ENCODE results near the gene SNRNP200. TPM values are rescaled to one million over a fixed set of nuclear protein-coding genes. Genes with fewer than 3 reads are reported as not detected.

The SNRNP200 gene
- total and polyA plus RNA-seq, 2 donors from 2014 or later, result 46.7 to 118 TPM

- Histone ChIP-seq H3K9me3 (ENCODE audit: control insufficient read depth in 2 of 3, insufficient read depth in 1 of 3, low read length in 3 of 3) (no peaks in the 10 kb centered on the region), H3K36me3 (ENCODE audit: control insufficient read depth in 2 of 3, insufficient read depth in 3 of 3, low read length in 3 of 3) (no peaks in the 10 kb centered on the region), H3K27me3 (ENCODE audit: control insufficient read depth, insufficient read depth, low read length) (no peaks in the 10 kb centered on the region), H3K27ac (ENCODE audit: low read depth in 2 of 2, low read length in 2 of 2) (no peak overlapping the region), H3K4me3 (ENCODE audit: low read length in 3 of 3) (no peak overlapping the region), H3K4me1 (ENCODE audit: control insufficient read depth in 2 of 3, insufficient read depth in 2 of 3, low read depth in 1 of 3, low read length in 3 of 3) (peaks cover 0 to 9% (median 4%) of the 10 kb centered on the region in 3 donors), H3K9ac (ENCODE audit: low read length in 3 of 3) (no peak overlapping the region)
- FAIRE-seq (no peak), DNase-seq (no peak)
- TF ChIP-seq, protein P1, sequence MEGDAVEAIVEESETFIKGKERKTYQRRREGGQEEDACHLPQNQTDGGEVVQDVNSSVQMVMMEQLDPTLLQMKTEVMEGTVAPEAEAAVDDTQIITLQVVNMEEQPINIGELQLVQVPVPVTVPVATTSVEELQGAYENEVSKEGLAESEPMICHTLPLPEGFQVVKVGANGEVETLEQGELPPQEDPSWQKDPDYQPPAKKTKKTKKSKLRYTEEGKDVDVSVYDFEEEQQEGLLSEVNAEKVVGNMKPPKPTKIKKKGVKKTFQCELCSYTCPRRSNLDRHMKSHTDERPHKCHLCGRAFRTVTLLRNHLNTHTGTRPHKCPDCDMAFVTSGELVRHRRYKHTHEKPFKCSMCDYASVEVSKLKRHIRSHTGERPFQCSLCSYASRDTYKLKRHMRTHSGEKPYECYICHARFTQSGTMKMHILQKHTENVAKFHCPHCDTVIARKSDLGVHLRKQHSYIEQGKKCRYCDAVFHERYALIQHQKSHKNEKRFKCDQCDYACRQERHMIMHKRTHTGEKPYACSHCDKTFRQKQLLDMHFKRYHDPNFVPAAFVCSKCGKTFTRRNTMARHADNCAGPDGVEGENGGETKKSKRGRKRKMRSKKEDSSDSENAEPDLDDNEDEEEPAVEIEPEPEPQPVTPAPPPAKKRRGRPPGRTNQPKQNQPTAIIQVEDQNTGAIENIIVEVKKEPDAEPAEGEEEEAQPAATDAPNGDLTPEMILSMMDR (IDR thresholded peaks at IDR 0.05; ENCODE audit: borderline replicate concordance, extremely low read depth, insufficient read depth), result no peak
- intact Hi-C loops (cut with DNase I), result no loop called here
Measured at GRCh38 chr2:96333708-96334107, 28.4 kb upstream of the SNRNP200 start.

GRCh38 chr2:96330407-96330806 is 25.1 kb upstream of the SNRNP200 start:
- H3K36me3 ChIP-seq (ENCODE audit: control insufficient read depth in 2 of 3, insufficient read depth in 3 of 3, low read length in 3 of 3), result no peaks in the 10 kb centered on the region
- TF ChIP-seq, protein P1 (IDR thresholded peaks at IDR 0.05; ENCODE audit: borderline replicate concordance, extremely low read depth, insufficient read depth), result no peak

DNA sequence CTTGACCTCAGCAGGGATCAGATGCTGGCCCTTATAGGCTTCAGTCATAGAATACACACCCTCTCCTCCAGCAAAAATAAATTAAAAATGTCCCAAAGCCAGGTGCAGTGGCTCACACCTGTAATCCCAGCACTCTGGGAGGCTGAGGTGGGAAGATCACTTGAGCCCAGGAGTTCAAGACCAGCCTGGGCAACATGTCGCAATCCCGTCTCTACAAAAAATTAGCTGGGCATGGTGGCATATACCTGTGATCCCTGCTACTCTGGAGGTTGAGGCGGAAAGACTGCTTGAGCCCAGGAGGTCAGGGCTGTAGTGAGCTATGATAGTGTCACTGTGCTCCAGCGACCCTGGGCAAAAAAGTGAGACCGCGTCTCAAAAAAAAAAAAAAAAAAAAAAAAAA is 24.5 kb upstream of the SNRNP200 start:
- no peaks in the 10 kb centered on the region for H3K36me3 ChIP-seq (ENCODE audit: control insufficient read depth in 2 of 3, insufficient read depth in 3 of 3, low read length in 3 of 3)
- DNase-seq (no peak), FAIRE-seq (no peak)
- intact Hi-C loops (cut with DNase I), result no loop called here
- TF ChIP-seq, protein P1 (IDR thresholded peaks at IDR 0.05; ENCODE audit: borderline replicate concordance, extremely low read depth, insufficient read depth), result no peak
- no peaks in the 10 kb centered on the region for H3K27me3 ChIP-seq (ENCODE audit: control insufficient read depth, insufficient read depth, low read length)
- H3K4me3 ChIP-seq (ENCODE audit: low read length in 3 of 3), result no peak overlapping the region
- H3K9me3 ChIP-seq (ENCODE audit: control insufficient read depth in 2 of 3, insufficient read depth in 1 of 3, low read length in 3 of 3), result no peaks in the 10 kb centered on the region
- peaks cover 0 to 4% (median 0%) of the 10 kb centered on the region in 3 donors for H3K4me1 ChIP-seq (ENCODE audit: control insufficient read depth in 2 of 3, insufficient read depth in 2 of 3, low read depth in 1 of 3, low read length in 3 of 3)
- H3K9ac ChIP-seq (ENCODE audit: low read length in 3 of 3), result no peak overlapping the region
- no peak overlapping the region for H3K27ac ChIP-seq (ENCODE audit: low read depth in 2 of 2, low read length in 2 of 2)

More at GRCh38 chr2:96330407-96330806, 25.1 kb upstream of the SNRNP200 start:
- H3K9me3 ChIP-seq (ENCODE audit: control insufficient read depth in 2 of 3, insufficient read depth in 1 of 3, low read length in 3 of 3), result no peaks in the 10 kb centered on the region
- H3K4me1 ChIP-seq (ENCODE audit: control insufficient read depth in 2 of 3, insufficient read depth in 2 of 3, low read depth in 1 of 3, low read length in 3 of 3), result peaks cover 0 to 5% (median 0%) of the 10 kb centered on the region in 3 donors
- no peak overlapping the region for H3K4me3 ChIP-seq (ENCODE audit: low read length in 3 of 3)
- H3K27me3 ChIP-seq (ENCODE audit: control insufficient read depth, insufficient read depth, low read length), result no peaks in the 10 kb centered on the region
- DNase-seq (no peak), FAIRE-seq (no peak)
- intact Hi-C loops (cut with DNase I), result no loop called here
- H3K27ac ChIP-seq (ENCODE audit: low read depth in 2 of 2, low read length in 2 of 2), result no peak overlapping the region
- H3K9ac ChIP-seq (ENCODE audit: low read length in 3 of 3), result no peak overlapping the region

- TF ChIP-seq, protein P1 (IDR thresholded peaks at IDR 0.05; ENCODE audit: borderline replicate concordance, extremely low read depth, insufficient read depth), result no peak
- Histone ChIP-seq H3K27me3 (ENCODE audit: control insufficient read depth, insufficient read depth, low read length) (no peaks in the 10 kb centered on the region), H3K9ac (ENCODE audit: low read length in 3 of 3) (no peak overlapping the region), H3K36me3 (ENCODE audit: control insufficient read depth in 2 of 3, insufficient read depth in 3 of 3, low read length in 3 of 3) (no peaks in the 10 kb centered on the region), H3K4me1 (ENCODE audit: control insufficient read depth in 2 of 3, insufficient read depth in 2 of 3, low read depth in 1 of 3, low read length in 3 of 3) (no peaks in the 10 kb centered on the region), H3K9me3 (ENCODE audit: control insufficient read depth in 2 of 3, insufficient read depth in 1 of 3, low read length in 3 of 3) (no peaks in the 10 kb centered on the region), H3K4me3 (ENCODE audit: low read length in 3 of 3) (no peak overlapping the region), H3K27ac (ENCODE audit: low read depth in 2 of 2, low read length in 2 of 2) (no peak overlapping the region)
- FAIRE-seq (no peak), DNase-seq (no peak)
- intact Hi-C loops (cut with DNase I), result no loop called here
Measured at GRCh38 chr2:96329456-96329855, 24.1 kb upstream of the SNRNP200 start.

All from kidney (tissue), 14 donors.